ENCODE data around the gene WDR45. TPM values are rescaled to one million over a fixed set of nuclear protein-coding genes. Genes with fewer than 3 reads are reported as not detected.

Gene WDR45
- total and polyA plus RNA-seq, 10 of the 15 experiments (the other 5 are each of a cell fraction or from before 2014, with no cell fraction given): 5.9 to 30.9 (median 20.6) TPM

GRCh38 chrX:49073601-49074575 is 5.8 kb downstream of the WDR45 start, which contains the start of gene PRAF2 (continued):
- TF ChIP-seq EZH2 (IDR thresholded peaks at IDR 0.05; ENCODE audit: borderline replicate concordance, control insufficient read depth, low read depth, low read length) (no peak), PAX5 (IDR thresholded peaks at IDR 0.05; ENCODE audit: borderline replicate concordance, low read depth, low read length) (no peak), RBBP5 (conservative IDR thresholded peaks at IDR 0.05) (no peak), HDGF (IDR thresholded peaks at IDR 0.05) (no peak), E2F8 (IDR thresholded peaks at IDR 0.05; ENCODE audit: low read depth, partially characterized antibody) (no peak), POLR2AphosphoS2 (IDR thresholded peaks at IDR 0.05; ENCODE audit: low read depth, low read length) (no peak), SUPT20H (IDR thresholded peaks at IDR 0.05; ENCODE audit: borderline replicate concordance, control insufficient read depth, low read depth, low read length) (no peak), POLR2AphosphoS5 (IDR thresholded peaks at IDR 0.05; ENCODE audit: low read length) (no peak), ZNF274 (IDR thresholded peaks at IDR 0.05; ENCODE audit: insufficient read depth, insufficient read length) (no peak), YY1 (IDR thresholded peaks at IDR 0.05; ENCODE audit: low read depth, low read length) (peak; percentile 50; the same call in 1 of the 2 replicates), NFXL1 (IDR thresholded peaks at IDR 0.05; ENCODE audit: borderline replicate concordance) (no peak), FOXK2 (IDR thresholded peaks at IDR 0.05) (no peak), BHLHE40 (IDR thresholded peaks at IDR 0.05; ENCODE audit: borderline replicate concordance in 1 of 2, low read depth in 2 of 2, low read length in 1 of 2) (peak; percentile 20 to 51; a peak in 1 of 4 replicates), SIX5 (IDR thresholded peaks at IDR 0.05; ENCODE audit: low read depth, low read length, severe bottlenecking) (peak; percentile 90), TBL1XR1 (IDR thresholded peaks at IDR 0.05; ENCODE audit: low read depth, low read length) (no peak), ZBTB11 (CRISPR knock-in tag; IDR thresholded peaks at IDR 0.05) (no peak), USF1 (IDR thresholded peaks at IDR 0.05; ENCODE audit: borderline replicate concordance, extremely low read length, insufficient read depth, low read depth, low read length) (peak; percentile 81), MLLT1 (IDR thresholded peaks at IDR 0.05) (no peak)

All from GM12878 (cell line).